NCI-H2196 (cell line): Measurements from ENCODE around the gene FDPS.
"Not testable (repeated sequence)": the region's sequence is repeated elsewhere in the genome, so short reads cannot be mapped to it uniquely, and the experiment has no call there.

Source experiments
- DNase-seq: peaks from one replicate; lab custom pipeline; 2025; ENCODE audit not compliant: unreplicated experiment; lab: John Stamatoyannopoulos, UW

The FDPS gene

GRCh38 chr1:155285063-155285462, 23.6 kb upstream of the FDPS start:
- no peak for DNase-seq

GRCh38 chr1:155285631-155286044, 23.0 kb upstream of the FDPS start:
- DNase-seq = no peak

- DNase-seq = no peak
These were observed 22.1 kb upstream of the FDPS start for GRCh38 chr1:155286544-155286943.

- DNase-seq = no peak
These were observed 20.6 kb upstream of the FDPS start for GRCh38 chr1:155287987-155288543.

- not testable (repeated sequence) for DNase-seq
These were observed 17.7 kb upstream of the FDPS start for GRCh38 chr1:155291006-155291405.

GRCh38 chr1:155293086-155293749, 15.4 kb upstream of the FDPS start:
- DNase-seq = no peak

- no peak for DNase-seq
These were observed 14.0 kb upstream of the FDPS start for GRCh38 chr1:155294520-155295182.

- DNase-seq = no peak
These were observed 13.3 kb upstream of the FDPS start for GRCh38 chr1:155295183-155295941.

GRCh38 chr1:155295942-155296267, 12.8 kb upstream of the FDPS start:
- DNase-seq = no peak

- no peak for DNase-seq
These were observed 12.0 kb upstream of the FDPS start for GRCh38 chr1:155296661-155297060.

- no peak for DNase-seq
These were observed 11.3 kb upstream of the FDPS start for GRCh38 chr1:155297384-155297783.

- no peak for DNase-seq
These were observed 8.6 kb upstream of the FDPS start for GRCh38 chr1:155300024-155300423.

GRCh38 chr1:155300553-155301329, 7.9 kb upstream of the FDPS start:
- no peak for DNase-seq

GRCh38 chr1:155301342-155301841, 7.3 kb upstream of the FDPS start, which contains the start of gene PKLR:
TSS of gene PKLR (minus strand) at chr1:155301438. CDS start at chr1:155301395, 43 bp downstream.
- DNase-seq = no peak

GRCh38 chr1:155304558-155305063, 4.1 kb upstream of the FDPS start:
- DNase-seq = no peak

GRCh38 chr1:155305881-155306391, 2.7 kb upstream of the FDPS start:
- DNase-seq = no peak

- no peak for DNase-seq
These were observed 1.4 kb upstream of the FDPS start for GRCh38 chr1:155307247-155307740.

- DNase-seq = peak; percentile 28
These were observed 856 bp downstream of the FDPS start for GRCh38 chr1:155309423-155310021.

GRCh38 chr1:155313261-155313660, 4.6 kb downstream of the FDPS start:
- DNase-seq = no peak

- no peak for DNase-seq
These were observed 8.3 kb downstream of the FDPS start for GRCh38 chr1:155316922-155317321.
